Stimulated activated CD4-positive, alpha-beta T cell treated with anti-CD3 and anti-CD28 coated beads, Interleukin-4, amount 100 ng/mL, for 1 hour (primary cell): ENCODE measurements around the gene PLEKHB2.
"Not testable (repeated sequence)": the region's sequence is repeated elsewhere in the genome, so short reads cannot be mapped to it uniquely, and the experiment has no call there.

ENCODE experiments used
- DNase-seq: peaks from one replicate; pipeline ENCODE4 v3.0.0-alpha.2; 2020

The PLEKHB2 gene, protein sequence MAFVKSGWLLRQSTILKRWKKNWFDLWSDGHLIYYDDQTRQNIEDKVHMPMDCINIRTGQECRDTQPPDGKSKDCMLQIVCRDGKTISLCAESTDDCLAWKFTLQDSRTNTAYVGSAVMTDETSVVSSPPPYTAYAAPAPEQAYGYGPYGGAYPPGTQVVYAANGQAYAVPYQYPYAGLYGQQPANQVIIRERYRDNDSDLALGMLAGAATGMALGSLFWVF

DNA sequence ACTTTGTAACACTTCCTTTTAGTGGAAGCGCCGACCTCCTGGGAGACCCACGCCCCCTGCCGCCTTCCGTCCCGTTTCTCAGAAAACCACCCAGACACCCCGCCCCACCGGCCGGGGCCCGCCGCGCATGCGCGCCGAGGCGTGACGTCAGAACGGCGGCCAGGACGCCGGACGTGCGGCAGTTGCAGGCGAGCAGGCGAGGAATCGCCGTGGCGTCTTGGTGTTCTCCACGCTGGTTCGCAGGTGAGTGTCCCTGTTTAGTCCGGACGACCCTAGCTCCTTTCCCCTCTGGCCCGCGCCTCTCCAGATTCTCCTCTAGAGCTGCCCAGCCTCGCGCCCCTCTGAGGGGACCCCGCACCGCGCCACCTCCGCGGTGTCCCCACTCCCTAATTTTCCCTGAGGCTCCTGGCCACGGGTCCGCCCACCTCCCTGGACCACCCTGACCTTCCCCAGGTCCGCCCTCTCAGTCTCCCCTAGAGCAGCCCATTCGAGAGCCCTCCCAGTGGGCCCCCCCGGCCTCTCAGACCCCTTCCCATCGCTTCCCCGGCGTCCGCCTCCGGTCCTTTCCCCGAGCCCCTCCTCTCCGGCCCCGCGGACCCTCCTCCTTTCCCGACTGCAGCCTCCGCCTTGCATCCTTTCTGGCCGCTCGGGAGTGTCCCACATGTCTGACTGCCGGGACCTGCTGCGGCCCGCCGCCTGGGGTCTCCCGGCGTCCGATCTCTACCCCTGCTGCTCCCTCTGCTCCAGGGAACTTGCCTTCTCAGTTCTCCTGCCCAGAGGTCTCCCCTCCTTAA is at the start of gene PLEKHB2:
Gene PLEKHB2, plus strand, starts transcription at position 181 of the 794 bp plus-strand sequence. CDS start 15,606 bp downstream, outside the sequence.
- peak; percentile 91 for DNase-seq

DNA sequence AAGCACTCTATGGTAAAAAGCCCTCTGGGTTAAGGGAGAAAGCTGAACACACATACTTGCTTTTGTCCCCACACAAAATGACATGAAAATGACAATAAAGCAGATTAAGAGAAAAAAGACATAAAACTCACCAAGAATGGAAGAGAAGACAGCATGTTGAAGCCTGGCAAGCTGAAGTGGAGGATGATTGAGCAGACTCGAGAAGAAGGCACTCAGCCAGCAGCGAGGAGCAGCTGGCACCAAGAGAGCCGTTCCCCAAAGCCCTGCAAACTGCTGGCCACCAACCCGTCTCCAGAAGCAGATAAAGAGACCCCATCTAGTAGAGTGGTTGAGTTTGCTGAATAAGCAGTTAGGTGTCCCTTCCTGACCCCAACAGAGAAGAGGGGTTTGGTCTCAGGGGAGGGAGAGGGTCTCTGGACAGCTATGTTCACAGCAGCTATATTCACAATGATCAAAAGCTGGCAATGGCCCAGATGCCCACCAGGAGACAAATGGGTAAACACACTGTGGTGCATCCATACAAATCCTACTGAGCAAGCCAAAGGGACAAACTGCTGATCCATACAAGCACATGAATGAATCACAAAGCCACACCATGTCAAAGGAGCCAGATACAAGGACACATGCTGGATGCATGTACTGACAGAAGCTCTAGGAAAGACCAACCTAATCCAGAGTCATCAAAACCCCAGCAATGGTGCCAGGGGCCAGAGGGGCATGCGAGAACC is 48.8 kb upstream of the PLEKHB2 start:
- no peak for DNase-seq

DNA sequence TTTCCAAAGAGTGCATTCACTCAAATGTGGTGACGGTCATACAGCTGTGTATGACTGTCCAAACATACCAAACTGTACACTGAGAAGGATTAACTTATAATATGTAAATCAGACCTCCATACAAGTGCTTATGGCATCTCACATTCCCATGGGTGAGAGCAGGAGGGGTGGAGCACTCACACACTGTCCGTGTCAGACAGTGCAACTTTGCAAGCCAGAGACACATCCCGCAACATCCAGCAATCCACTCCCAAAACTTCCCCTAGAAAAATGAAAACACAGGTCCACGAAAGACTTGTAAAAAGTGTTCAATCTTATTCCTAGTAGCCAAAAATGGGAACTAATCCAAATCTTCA is 48.2 kb upstream of the PLEKHB2 start:
- DNase-seq: no peak

DNA sequence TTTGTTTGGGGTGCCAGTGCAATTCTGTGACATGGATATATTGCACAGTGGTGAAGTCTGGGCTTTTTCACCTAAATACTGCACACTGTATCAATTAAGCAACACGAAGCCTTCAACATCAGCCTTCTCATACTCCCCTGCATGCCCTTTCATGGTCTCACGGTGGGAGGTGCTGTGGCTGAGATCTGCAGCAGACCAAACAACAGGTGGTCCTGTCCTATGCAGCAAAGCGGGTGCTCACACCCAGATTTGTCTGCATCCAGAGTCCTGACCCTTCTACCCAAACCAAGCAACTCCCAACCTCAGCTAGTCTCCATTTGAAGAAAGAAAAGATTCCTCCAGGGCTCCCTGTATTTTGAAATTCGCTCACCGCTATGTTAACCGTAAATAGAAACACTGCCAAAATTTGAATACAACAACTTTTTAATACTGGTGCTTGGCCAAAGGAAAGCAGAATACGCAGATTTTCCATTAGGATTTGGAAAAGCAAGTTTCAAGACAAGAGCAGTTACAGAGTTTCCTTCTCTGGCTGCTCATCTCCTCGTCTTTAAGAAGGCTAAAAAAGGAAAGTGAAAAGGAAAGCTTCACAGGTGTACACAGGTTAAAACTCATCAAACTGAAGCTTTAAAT is 46.8 kb upstream of the PLEKHB2 start:
- no peak for DNase-seq

DNA sequence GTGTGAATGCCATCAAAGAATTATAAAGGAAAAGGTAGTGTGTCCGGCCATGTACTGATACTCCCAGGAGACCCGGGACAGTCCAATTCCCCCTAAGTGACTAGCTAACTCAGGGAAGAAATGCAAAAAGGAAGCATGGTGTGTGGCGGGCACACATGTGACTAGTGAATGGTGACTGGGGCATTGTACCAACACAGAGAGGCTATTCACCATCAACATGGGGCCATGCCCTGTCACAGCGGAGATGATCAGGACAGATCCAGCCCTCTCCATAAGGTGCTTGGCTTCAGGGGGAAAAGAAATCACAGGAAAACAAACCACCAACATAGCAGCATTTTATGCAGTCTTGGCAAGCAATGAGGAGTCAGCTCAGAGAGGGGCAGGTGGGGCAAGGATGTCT is 46.2 kb upstream of the PLEKHB2 start:
- no peak for DNase-seq

DNA sequence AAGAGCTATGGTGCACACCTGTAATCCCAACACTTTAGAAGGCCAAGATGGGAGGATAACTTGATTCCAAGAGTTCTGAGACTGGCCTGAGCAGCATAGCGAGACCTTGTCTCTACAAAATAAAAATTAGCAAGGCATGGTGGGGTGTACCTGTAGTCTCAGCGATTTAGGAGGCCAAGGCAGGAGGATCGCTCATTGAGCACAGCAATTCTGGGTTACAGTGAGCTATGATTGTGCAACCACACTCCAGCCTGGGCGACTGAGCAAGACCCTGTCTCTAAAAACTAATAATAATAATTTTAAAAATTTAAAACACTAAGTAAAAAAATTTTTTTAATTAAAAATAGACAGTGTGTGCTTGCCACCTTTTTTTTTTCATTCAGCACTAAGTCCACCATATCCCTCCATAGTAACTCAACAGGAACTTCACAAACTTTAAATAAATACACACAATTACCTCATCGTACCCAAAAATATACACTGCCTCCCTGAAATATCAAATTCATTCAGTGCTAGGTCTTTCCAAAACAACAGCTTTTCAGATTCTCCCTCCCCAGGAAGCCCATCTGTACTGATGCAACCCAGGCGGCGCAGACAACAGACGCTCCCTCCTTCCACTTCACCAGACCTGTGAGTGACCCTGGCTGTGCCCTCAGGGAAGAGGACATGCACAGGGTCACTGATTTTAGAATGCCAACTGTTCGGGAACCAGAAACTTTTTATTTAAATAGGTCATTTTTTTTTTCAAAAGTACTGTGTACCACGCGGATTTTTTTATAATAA is 41.4 kb upstream of the PLEKHB2 start:
- DNase-seq: no peak

DNA sequence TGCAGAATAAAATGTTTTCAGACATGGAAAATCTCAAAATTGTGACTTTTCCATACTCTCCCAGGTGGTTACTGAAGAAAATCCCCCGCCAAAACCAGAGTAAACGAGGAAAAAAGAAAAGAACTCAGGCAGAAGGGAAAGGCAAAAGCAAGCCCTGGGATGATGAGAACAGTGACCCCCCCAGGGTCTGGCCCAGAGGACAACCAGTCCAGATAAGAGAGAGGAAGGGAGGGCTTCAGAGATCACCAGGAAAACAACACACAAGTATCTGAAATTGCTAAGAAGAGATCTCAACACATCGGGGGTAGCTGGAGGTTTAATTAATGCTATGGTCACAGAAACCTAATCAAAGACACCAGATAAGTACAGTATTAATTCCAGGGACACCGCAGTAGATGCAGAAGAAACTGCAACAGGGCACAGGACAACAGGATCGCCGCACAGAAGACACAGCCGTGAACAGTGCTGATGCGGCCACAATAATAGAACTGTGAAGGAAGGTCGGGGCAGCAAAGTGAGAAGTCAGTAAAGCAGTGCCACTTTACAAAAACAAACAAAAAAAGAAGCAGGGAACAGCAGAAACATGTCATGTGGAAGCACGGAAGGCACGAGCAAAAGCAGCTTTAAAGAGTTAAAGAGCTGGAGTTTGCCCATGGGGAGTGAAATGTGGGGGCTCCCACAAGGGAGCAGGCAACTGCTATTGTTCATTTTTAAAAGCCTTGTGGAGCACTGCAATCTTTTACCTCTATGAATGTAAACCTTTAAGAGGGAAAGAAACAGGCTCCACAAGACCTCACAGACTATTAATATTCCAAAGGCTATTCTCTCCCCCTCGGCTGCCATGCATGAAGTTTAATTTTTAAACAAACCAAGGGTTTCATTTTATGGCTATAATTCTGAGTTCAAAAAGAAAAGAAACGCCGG is 40.3 kb upstream of the PLEKHB2 start:
- DNase-seq: no peak

DNA sequence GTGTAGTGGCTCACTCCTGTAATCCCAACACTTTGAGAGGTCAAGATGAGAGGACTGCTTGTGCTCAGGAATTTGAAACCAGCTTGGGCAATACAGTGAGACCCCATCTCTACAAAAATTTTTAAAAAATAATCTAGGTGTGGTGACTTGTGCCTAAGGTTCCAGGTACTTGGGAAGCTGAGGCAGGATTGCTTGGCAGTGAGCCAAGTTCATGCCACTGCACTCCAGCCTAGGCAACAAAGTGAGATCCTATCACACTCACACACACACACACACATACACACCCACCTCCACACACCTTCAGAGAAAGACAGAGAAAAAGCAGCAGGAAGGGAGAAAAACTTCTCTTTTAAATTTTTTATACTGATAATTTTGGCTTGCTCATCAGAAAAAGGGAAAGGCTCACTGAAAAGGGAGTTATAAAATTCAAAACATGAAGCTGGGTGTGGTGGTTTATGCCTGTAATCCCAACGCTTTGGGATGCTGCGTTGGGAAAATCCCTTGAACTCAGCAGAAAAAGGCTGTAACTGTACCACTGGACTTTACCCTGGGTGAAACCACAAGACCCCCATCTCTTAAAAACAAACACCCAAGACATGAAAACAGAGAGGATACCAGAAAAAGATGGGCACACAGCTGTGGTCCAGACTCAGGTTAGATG is 37.5 kb upstream of the PLEKHB2 start:
- DNase-seq: no peak

DNA sequence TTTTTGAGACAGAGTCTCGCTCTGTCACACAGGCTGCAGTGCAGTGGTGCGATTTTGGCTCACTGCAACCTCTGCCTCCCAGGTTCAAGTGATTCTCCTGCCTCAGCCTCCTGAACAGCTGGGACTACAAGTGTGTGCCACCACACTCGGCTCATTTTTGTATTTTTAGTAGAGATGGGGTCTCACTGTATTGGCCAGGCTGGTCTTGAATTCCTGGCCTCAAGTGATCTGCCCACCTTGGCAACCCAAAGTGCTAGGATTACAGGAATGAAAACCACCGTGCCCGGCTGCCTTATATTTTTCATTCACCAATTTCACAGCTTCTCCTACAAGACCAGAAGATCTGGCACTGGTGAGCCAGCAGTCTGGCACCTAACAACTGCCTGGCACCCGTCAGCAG is 37.0 kb upstream of the PLEKHB2 start:
- DNase-seq: not testable (repeated sequence)

DNA sequence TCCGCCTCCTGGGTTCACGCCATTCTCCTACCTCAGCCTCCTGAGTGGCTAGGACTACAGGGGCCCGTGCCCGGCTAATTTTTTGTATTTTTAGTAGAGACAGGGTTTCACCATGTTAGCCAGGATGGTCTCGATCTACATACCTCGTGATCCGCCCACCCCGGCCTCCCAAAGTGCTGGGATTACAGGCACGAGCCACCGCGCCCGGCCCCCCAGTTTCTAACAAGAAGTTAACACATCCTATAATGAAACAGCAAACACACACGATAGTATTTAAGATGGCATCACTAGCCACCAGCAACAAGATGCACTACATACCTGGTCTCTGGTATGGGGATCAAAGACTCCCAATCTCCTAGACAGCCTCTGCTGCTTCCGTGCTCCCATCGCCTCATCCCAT is 29.6 kb upstream of the PLEKHB2 start:
- DNase-seq: not testable (repeated sequence)

DNA sequence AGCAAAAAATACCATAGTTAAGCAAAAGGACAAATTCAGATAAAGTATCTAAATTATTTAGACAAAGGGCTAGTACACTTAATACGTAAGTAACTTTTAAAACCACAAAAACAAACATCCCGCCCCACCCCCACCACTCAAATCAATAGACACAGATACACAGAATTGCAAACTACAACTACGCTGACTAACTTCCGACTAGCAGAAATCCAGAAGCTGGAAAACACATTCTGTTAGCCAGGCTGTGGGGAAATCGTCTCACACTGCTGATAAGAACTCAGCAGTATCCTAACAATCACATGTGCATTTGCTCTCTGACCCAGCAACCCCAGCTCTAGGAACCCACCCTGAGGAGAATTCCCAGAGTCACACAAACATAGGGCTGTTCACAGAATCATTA is 28.4 kb upstream of the PLEKHB2 start:
- no peak for DNase-seq

DNA sequence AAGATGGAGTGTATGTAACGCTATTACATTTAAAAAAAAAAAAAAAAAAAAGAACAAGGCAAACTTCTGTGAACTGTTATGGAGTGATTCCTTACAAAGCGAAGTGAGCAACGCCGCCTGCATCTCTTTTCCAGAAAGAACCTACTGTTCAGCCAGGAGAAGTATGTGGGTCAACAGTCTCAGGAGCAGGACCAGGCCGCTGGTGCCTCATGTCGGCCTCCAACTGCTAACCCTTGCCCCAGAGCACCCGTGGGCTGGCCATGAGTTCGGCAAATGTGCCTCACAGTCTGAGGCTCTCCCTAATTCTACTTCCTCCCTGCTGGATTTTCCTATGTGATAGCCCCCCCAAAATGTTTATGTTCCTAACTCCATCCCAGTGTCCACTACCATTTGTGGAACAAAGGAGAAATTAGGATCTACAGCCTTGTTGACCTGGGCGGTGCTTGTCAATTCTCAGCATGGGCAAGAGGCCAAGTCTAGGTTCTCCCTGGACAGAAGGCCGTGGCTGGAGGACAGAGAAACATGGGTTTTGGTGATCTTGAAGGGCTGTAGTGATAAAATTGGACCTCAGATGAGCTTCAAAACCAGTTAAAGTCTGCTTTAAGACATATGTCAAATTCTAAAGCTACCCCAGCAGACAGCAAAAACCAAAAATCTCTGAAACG is 27.8 kb upstream of the PLEKHB2 start:
- no peak for DNase-seq

DNA sequence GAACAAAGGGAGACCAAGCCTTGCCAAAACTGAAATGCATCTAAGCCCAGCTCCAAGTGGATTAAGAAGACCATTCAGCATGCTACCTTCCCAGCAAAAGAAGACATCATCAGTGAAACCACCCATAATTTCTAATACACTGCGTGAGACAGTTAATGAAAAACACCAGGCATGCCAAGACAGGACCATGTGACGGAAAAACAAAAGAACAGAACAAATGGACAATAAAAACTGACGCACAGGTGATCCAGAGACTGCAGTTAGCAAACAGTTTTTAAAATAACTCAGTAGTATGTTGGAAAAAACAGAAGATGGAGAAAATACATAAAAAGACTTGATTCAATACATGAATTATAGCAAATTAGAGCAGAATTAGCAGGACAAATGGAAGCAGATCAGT is 27.2 kb upstream of the PLEKHB2 start:
- no peak for DNase-seq

DNA sequence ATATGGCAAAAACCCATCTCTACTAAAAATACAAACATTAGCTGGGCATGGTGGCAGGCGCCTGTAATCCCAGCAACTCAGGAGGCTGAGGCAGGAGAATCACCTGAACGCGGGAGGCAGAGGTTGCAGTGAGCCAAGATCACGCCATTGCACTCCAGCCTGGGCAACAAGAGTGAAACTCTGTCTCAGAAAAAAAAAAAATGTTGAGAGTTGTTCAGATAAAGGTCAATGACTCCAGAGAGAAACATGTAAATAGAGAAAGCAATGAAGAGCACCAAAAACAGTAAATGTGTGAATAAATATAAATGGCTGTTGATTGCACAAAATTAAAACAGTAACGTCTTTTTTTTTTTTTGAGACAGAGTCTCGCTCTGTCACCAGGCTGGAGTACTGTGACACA is 25.2 kb upstream of the PLEKHB2 start:
- DNase-seq: not testable (repeated sequence)

DNA sequence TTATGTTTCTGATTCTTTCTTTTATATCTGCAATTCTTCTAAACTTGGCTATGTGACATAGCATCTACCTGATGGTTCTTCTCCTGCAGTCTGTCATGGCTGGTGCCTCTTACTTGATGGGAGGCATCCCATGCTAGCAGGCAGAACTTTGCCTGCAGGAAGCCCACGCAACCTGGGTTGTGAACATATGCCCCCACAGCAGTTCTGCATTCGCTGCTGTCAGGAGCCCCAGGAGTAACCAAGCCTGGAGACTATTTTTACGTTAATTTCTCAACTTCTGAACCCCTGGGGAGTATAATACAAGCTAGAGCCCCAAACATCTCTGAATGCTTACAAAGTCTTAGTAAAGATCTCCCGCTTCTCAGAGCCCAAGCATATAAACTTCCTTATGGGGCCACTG is 23.9 kb upstream of the PLEKHB2 start:
- no peak for DNase-seq

DNA sequence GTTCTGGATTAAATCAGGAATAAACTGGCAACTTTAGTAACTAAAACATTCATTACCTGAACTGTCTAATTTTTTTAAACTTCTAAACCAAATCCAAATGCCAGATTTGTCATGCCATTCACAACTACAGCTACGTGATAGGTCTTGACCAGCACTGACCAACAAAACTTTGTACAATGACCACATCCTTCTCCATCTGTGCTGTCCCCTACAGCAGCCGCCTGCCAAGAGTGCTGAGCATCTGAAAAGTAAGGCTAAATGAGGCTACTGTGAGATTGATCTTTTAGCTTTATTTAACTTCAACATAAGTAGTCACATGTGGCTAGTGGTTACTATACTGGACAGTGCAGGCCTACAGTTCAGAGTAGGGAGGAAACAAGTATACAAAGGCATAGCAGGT is 19.5 kb upstream of the PLEKHB2 start:
- DNase-seq: no peak

DNA sequence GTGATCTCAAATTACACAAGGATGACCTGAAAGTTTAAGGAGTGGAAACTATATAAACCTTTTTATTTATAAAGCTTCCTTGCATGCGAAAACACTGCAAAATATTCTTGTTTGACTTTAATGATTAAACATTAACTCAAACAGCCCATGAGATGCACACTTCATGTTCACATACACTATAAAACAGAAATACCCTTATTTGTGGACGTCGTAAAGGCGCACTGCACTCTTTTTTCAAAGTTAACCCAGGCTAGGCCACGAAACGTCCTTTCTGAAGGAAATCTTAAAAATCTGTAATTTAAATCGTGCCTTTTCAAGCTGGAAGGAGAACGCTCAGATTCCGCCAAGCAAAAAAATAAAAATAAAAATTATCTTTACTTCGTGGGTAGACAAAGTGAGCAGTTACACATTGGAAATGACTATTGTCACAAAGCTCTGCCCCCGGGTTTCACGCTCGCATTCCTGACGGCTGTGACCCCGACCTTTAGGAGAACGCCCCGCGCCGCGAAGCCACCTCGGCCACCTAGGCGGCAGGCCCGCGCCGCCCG is 12.6 kb upstream of the PLEKHB2 start:
- DNase-seq: no peak

DNA sequence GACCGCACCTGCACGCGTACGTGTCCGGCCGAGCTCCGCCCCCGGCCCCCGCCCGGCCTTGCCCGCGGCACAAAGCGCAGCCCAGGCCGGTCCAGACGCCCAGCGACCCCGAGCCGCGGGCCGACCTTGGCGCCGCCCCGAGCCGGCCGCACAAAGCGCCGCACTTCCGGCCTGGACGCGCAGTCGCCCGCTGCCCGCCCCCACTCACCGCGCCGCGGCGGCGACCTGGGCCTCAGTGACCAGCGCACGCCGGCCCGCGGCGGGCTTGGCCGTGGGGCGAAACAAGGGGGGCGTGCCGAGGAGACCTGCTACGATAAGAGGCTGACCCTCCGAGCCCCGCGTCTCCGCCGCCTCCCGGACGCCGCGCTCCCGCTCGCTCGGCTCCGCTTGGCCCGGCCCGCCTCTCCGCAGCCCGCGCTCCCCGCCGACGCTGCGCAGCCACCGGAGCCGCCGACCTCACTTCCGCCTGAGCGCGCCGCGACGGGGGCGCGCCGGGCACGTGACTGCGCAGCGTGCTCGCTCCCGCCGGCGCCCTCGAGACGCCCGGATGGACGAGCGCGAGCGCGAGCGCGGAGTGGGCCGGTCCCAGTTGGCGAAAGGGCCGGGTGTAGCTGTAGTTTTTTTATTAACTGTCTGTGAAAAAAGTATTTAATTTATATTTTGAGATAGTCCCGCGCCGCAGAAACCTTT is 12.0 kb upstream of the PLEKHB2 start, which contains the start of gene FAM168B:
Gene FAM168B, minus strand, starts transcription at position 455 of the 690 bp plus-strand sequence. CDS start 10,814 bp downstream, outside the sequence.
- DNase-seq: peak; percentile 89
